Mucosa of gallbladder (tissue), 1 donor: ENCODE results near the gene XPO6. TPM values are rescaled to one million over a fixed set of nuclear protein-coding genes. Genes with fewer than 3 reads are reported as not detected.

Source experiments
- DNase-seq: peaks from one replicate; pipeline ENCODE4 v3.0.0-alpha.2; 2020; ENCODE audit warnings: low spot score
- total RNA-seq: library from RNA; stranded (reverse); gene quantifications from one replicate; pipeline ENCODE4 v1.2.1, GENCODE V29; 2021
- donor health status: DM: no; HTN: no; CAD: no.

Gene XPO6
- total RNA-seq, 1 donor from 2014 or later: 88.4 TPM

GRCh38 chr16:28183484-28183883 lies 28.3 kb downstream of the XPO6 start:
- no peak for DNase-seq

DNA sequence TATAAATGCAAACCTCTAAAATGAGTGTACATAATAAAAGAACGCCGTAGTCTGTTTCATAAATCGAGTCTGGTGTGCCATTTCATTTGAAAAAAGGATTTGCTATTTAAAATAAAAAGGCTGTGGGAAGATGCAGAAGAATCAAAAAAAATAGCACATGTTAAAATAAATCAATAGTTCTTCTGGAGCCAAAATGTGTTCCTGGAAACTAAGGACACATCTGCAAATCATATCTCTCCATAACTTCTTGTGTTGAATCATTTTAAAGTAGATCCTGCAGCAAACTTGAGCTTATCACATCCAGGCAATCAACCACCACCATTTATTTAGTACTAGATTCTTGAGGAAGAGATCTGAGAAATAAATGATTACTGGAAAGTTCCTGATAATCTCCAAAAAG lies 29.0 kb downstream of the XPO6 start:
- DNase-seq: no peak

DNA sequence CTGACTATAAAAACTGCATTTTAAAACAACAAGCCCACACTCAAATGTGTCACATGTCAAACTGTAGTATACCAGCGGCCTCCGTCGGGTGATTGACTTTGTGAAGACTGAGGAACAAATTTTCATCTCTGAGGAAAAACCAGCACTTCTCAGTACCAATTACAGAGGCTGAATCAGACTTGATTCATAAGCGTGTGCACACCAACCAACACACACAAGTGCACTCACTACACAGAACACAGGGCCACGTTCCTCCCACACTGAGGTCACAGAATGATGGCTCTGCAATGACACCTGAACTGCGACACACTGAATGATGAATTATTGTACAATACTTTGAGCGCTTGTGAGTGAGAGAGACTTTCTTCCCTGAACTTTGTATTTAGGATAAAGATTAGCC lies 29.6 kb downstream of the XPO6 start:
- DNase-seq: no peak

- peak; percentile 58 for DNase-seq
Observed at GRCh38 chr16:28181515-28181914, 30.2 kb downstream of the XPO6 start.

GRCh38 chr16:28180655-28181460 lies 30.9 kb downstream of the XPO6 start:
- no peak for DNase-seq

- no peak for DNase-seq
Observed at GRCh38 chr16:28179354-28179753, 32.4 kb downstream of the XPO6 start.

DNA sequence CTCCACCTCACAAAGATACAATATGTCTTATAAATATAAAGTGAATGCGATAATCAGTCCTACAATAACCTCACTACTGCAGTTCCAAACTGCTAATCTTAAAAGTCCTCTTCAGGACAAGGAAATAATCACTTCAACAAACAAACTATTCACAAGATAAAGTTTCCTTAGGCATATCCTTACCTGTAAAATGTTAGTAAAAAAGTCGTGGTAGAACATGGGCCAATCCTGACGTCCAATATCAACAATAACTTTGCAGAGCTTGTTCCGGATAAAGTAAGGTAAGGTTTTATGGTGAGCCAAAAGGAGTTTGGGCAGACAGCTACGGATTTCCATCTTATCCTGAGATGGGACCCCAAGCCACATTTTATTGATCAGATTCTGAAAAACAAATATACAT lies 36.0 kb downstream of the XPO6 start:
- no peak for DNase-seq

GRCh38 chr16:28172336-28172735 lies 39.4 kb downstream of the XPO6 start:
- no peak for DNase-seq

- DNase-seq: no peak
Observed at GRCh38 chr16:28171816-28172215, 39.9 kb downstream of the XPO6 start.

DNA sequence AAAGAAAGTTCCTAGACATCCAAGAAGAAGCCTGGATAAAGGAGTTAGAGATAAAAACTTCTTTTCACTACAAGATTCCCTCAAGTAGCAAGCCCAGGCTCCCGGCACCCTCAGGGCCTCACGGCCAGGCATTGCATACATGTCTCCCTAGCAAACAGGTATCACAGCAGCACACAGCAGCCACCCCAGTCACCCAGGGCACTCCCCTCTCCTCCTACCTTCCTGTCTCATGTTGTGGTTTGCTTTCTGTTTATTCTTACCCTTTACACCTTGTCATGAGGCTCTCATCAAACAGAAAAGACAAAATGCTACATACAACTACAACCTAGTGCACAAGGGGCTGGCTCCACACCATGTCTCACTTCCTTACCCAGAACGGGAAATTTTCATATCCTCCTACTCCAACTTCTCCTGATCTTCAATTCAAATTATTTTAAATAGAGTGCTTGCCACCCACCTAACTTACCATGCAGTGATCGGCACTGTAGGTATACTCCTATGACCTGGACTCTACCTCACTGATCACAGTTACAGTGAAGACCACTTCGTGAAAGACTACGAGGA lies 42.7 kb downstream of the XPO6 start:
- DNase-seq: no peak

- no peak for DNase-seq
Observed at GRCh38 chr16:28167730-28168129, 44.0 kb downstream of the XPO6 start.

- no peak for DNase-seq
Observed at GRCh38 chr16:28167221-28167620, 44.5 kb downstream of the XPO6 start.

- DNase-seq: no peak
Observed at GRCh38 chr16:28166394-28167208, 45.2 kb downstream of the XPO6 start.

DNA sequence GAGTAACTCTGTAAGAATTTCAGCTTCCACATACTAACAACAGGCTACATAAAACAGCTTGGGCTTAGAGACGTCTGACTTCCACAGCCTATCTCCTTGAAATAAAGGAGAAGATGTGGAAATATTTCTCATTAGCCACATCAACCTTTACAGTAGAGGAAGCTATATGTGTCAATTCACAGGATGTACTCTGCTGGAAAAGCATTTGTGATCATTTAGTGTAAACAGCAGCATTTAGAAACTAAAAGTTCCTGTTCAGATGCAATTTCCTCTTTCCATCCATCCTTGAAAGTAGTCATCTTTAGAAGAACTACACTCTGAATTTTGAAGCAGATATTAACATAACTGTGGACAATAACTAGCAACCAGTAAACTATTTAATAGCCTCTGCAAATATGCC lies 46.2 kb downstream of the XPO6 start:
- DNase-seq: no peak

GRCh38 chr16:28164140-28164539 lies 47.6 kb downstream of the XPO6 start:
- DNase-seq: no peak

GRCh38 chr16:28163699-28164098 lies 48.1 kb downstream of the XPO6 start:
- no peak for DNase-seq

DNA sequence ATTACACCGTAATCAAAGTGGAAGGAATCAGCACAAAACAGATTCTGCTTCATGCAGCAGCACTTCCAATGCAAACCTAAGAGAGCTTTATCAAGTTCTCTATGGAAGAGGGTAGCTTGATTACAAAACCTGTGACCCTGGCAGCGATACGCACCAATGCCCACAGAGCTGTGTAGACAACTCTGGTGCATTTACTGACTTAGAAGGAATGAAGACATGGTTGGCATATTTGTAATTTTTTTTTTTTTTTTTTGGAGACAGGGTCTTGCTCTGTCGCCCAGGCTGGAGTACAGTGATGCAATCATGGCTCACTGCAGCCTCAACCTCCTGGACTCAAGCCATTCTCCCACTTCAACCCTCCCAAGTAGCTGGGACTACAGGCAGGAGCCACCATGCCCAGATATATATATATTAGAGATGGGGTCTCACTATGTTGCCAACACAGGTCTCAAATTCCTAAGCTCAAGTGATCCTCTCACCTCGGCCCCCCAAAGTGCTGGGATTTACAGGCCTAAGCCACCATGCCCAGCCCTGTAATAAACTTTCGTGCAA lies 49.4 kb downstream of the XPO6 start:
- DNase-seq: no peak

- DNase-seq: no peak
Observed at GRCh38 chr16:28161626-28162025, 50.1 kb downstream of the XPO6 start.

- DNase-seq: no peak
Observed at GRCh38 chr16:28158136-28158535, 53.6 kb downstream of the XPO6 start.

DNA sequence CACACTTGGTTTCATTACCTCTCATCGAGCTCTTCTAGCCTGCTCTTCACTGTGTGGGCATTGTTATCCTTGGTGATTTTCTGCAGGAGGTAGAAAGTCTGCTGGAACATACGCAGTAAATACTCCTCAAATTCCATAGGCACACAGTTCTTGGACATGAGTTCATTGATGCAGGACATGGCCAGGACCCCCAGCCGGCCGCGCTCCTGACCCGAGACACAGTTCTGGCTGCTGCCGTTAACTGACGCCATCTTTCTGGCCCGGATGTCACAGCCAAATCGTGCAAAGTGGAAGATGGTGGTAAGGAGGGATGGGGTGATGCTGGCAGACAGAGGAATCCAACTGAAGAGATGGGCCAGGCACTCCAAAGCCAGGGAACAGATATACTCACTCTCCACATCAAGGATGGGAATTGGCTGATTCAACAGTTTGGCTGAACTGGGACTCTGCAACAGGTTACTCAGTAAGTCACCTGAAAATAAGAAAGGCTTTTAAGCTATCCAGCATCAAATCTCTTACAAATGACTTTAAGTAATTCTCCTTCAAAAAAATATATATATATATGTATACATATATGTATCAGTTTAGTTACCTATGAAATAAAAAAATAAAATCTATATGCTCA lies 55.6 kb downstream of the XPO6 start:
- DNase-seq: no peak

- no peak for DNase-seq
Observed at GRCh38 chr16:28155293-28155692, 56.5 kb downstream of the XPO6 start.

DNA sequence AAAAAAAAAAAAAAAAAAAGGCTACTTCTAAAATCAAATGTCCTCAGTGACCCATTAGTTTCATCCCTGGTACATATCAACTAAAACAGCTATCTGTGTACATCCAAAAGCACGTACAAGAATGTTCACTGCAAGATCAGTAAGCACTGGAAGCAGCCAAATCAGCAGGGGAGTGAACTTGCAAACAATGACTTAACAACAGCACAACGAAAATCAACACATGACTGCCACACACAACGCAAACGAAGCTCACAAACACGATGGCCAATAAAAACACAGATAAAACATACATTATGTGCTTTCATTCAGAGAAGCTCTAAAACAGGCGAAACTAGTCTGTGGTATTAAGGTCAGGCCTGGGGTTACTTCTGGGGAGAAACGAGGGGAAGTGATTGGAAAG lies 60.6 kb downstream of the XPO6 start:
- DNase-seq: no peak
